HepG2 (cell line): ENCODE data around the gene BARX2. TPM values are rescaled to one million over a fixed set of nuclear protein-coding genes. Genes with fewer than 3 reads are reported as not detected.

Experiments
- ARID5B ChIP-seq: IDR thresholded peaks from 2 replicates; pipeline ENCODE4 v1.4.0; 2020; ENCODE audit warnings: mild to moderate bottlenecking, missing genetic modification reagents
- ATF7 ChIP-seq, 2 experiments: fragments of 450-650 bp in 1 of 2; sonication (generic) in 1 of 2; formaldehyde crosslinking in 1 of 2; IDR thresholded peaks; 2 replicates each; pipeline versions ENCODE4 v1.4.0 to v1.6.1; 2016 to 2020; ENCODE audit warnings: antibody characterized with exemption in 1 of 2, mild to moderate bottlenecking in 1 of 2, missing genetic modification reagents in 1 of 2
- CEBPB ChIP-seq: IDR thresholded peaks from 2 replicates; pipeline ENCODE4 v1.6.1; 2011; ENCODE audit warnings: low read depth, low read length, improper control_type of control experiment, borderline replicate concordance
- CSRNP1 ChIP-seq: sonication (generic); formaldehyde crosslinking; IDR thresholded peaks from 2 replicates; pipeline ENCODE4 v1.8.1; 2023; ENCODE audit warnings: mild to moderate bottlenecking, missing genetic modification reagents
- DPF2 ChIP-seq: sonication (generic); formaldehyde crosslinking; IDR thresholded peaks from 2 replicates; pipeline ENCODE4 v1.4.0; 2020; ENCODE audit warnings: mild to moderate bottlenecking, low read depth, missing genetic modification reagents, borderline replicate concordance
- FOXC1 ChIP-seq: sonication (generic); formaldehyde crosslinking; IDR thresholded peaks from 2 replicates; pipeline ENCODE4 v1.8.0; 2022; ENCODE audit warnings: mild to moderate bottlenecking, missing genetic modification reagents, borderline replicate concordance
- FOXJ3 ChIP-seq: sonication (generic); formaldehyde crosslinking; IDR thresholded peaks from 2 replicates; pipeline ENCODE4 v1.4.0; 2020; ENCODE audit warnings: missing genetic modification reagents, mild to moderate bottlenecking, borderline replicate concordance
- GATAD1 ChIP-seq: IDR thresholded peaks from 2 replicates; pipeline ENCODE4 v1.6.1; 2016; ENCODE audit warnings: missing genetic modification reagents, missing compliant biosample characterization
- GLI4 ChIP-seq: sonication (generic); formaldehyde crosslinking; IDR thresholded peaks from 2 replicates; pipeline ENCODE4 v1.5.1; 2020; ENCODE audit warnings: missing genetic modification reagents, mild to moderate bottlenecking, moderate library complexity, borderline replicate concordance
- HNF4A ChIP-seq: sonication (generic); formaldehyde crosslinking; IDR thresholded peaks from 2 replicates; pipeline ENCODE4 v1.4.0; 2020; ENCODE audit warnings: missing genetic modification reagents
- ISX ChIP-seq: sonication (generic); formaldehyde crosslinking; conservative IDR thresholded peaks from 2 replicates; pipeline ENCODE4 v1.5.0; 2020; ENCODE audit warnings: missing genetic modification reagents
- MED1 ChIP-seq: sonication (generic); formaldehyde crosslinking; IDR thresholded peaks from 2 replicates; pipeline ENCODE4 v1.4.0; 2020; ENCODE audit warnings: missing genetic modification reagents
- TSC22D2 ChIP-seq: sonication (generic); formaldehyde crosslinking; IDR thresholded peaks from 2 replicates; pipeline ENCODE4 v1.5.1; 2020; ENCODE audit warnings: missing genetic modification reagents, mild to moderate bottlenecking, borderline replicate concordance
- U2AF1 ChIP-seq: fragments of 200-400 bp; formaldehyde crosslinking; optimal IDR thresholded peaks from 2 replicates; pipeline ENCODE3; 2017; ENCODE audit warnings: mild to moderate bottlenecking, low read depth, low read length
- ZC3H4 ChIP-seq: sonication (generic); formaldehyde crosslinking; IDR thresholded peaks from 2 replicates; pipeline ENCODE4 v1.4.0; 2020; ENCODE audit warnings: missing genetic modification reagents, borderline replicate concordance
- ZEB1 ChIP-seq: IDR thresholded peaks from 2 replicates; pipeline ENCODE4 v1.6.1; 2012; ENCODE audit warnings: mild to moderate bottlenecking, low read depth, inconsistent platforms; ENCODE audit not compliant: insufficient replicate concordance
- ZFP36 ChIP-seq: fragments of 150-350 bp; IDR thresholded peaks from 2 replicates; pipeline ENCODE4 v1.6.1; 2018; ENCODE audit warnings: borderline replicate concordance, low read length, low read depth; ENCODE audit not compliant: partially characterized antibody
- ZMYM2 ChIP-seq: sonication (generic); formaldehyde crosslinking; IDR thresholded peaks from 2 replicates; pipeline ENCODE4 v1.8.0; 2022; ENCODE audit warnings: mild to moderate bottlenecking, missing genetic modification reagents
- ZNF18 ChIP-seq: sonication (generic); formaldehyde crosslinking; IDR thresholded peaks from 2 replicates; pipeline ENCODE4 v1.8.0; 2022; ENCODE audit warnings: mild to moderate bottlenecking, missing genetic modification reagents; ENCODE audit not compliant: insufficient replicate concordance
- ZNF225 ChIP-seq: sonication (generic); formaldehyde crosslinking; IDR thresholded peaks from 2 replicates; pipeline ENCODE4 v1.4.0; 2020; ENCODE audit warnings: mild to moderate bottlenecking, missing genetic modification reagents
- ZNF234 ChIP-seq: sonication (generic); formaldehyde crosslinking; conservative IDR thresholded peaks from 2 replicates; pipeline ENCODE4 v1.5.1; 2020; ENCODE audit warnings: mild to moderate bottlenecking, missing genetic modification reagents
- ZNF264 ChIP-seq: sonication (generic); formaldehyde crosslinking; IDR thresholded peaks from 2 replicates; pipeline ENCODE4 v1.4.0; 2020; ENCODE audit warnings: missing genetic modification reagents
- ZNF350 ChIP-seq: sonication (generic); formaldehyde crosslinking; IDR thresholded peaks from 2 replicates; pipeline ENCODE4 v1.4.0; 2020; ENCODE audit warnings: mild to moderate bottlenecking, low read depth, missing genetic modification reagents, borderline replicate concordance
- ZNF546 ChIP-seq: sonication (generic); formaldehyde crosslinking; conservative IDR thresholded peaks from 2 replicates; pipeline ENCODE4 v1.8.1; 2023; ENCODE audit warnings: mild to moderate bottlenecking, missing genetic modification reagents
- ZNF720 ChIP-seq: sonication (generic); formaldehyde crosslinking; IDR thresholded peaks from 2 replicates; pipeline ENCODE4 v1.4.0; 2020; ENCODE audit warnings: missing genetic modification reagents
- polyA plus RNA-seq, 8 experiments: library from polyadenylated mRNA; depleted of rRNA in 3 of 8; stranded (reverse) in 7 of 8; unstranded in 1 of 8; fragments of >200 nt; fragmentation: Illumina TruSeq in 4 of 8; extraction: Trizol in 4 of 8; gene quantifications; 2 replicates each; pipeline versions ENCODE4 v1.2.1 to v1.2.3, GENCODE V29; 2011 to 2016; ENCODE audit warnings: low read depth in 4 of 8, missing spikeins in 1 of 8, mixed read lengths in 1 of 8; ENCODE audit not compliant: insufficient read depth in 1 of 8
- total RNA-seq, 5 experiments: library from RNA; depleted of rRNA; stranded (reverse); fragments of >200 nt; fragmentation: Illumina TruSeq; extraction: Trizol; gene quantifications; 2 replicates each; pipeline ENCODE4 v1.2.3, GENCODE V29; 2016; ENCODE audit warnings: low read depth in 1 of 5

Gene BARX2
- total and polyA plus RNA-seq, 2 of the 13 experiments (the other 11 are each of a cell fraction or from before 2014, with no cell fraction given), result not detected

DNA sequence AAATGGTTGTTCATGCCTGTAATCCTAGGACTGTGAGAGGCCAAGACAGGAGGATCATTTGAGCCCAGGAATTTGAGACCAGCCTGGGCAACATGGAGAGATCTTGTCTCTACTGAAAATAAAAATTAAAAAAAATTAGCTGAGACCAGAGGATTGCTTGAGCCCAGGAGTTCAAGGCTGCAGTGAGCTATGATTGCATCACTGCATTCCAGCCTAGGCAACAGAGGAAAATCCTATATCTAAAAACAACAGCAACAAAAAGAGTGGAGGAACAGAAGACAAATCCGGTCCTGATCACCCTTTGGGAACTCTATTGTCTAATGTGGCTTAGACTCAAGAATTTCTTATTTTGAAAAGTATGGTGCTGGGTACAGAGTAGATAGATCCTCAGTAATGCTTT lies 17.3 kb downstream of the BARX2 start (continued):
- TF ChIP-seq GLI4 (CRISPR knock-in tag) (no peak), ATF7 (IDR thresholded peaks at IDR 0.05) (0 out of 2 replicates have a peak, but pooled peaks have one; percentile 16), ATF7 (CRISPR knock-in tag; IDR thresholded peaks at IDR 0.05) (no peak), MED1 (0 out of 2 replicates have a peak, but pooled peaks have one; percentile 14), U2AF1 (no peak), ZNF264 (no peak), ISX (no peak), ZFP36 (no peak), CEBPB (peak; percentile 90), ZNF720 (CRISPR knock-in tag) (no peak), ZNF350 (no peak), ZC3H4 (CRISPR knock-in tag) (no peak), GATAD1 (CRISPR knock-in tag) (no peak), ZNF546 (CRISPR knock-in tag) (no peak), ARID5B (CRISPR knock-in tag) (peak; percentile 61), FOXJ3 (CRISPR knock-in tag) (no peak), ZNF234 (CRISPR knock-in tag) (no peak), ZNF225 (CRISPR knock-in tag) (no peak), CSRNP1 (no peak), DPF2 (CRISPR knock-in tag) (no peak), ZEB1 (no peak), HNF4A (CRISPR knock-in tag) (peak; percentile 53), TSC22D2 (CRISPR knock-in tag) (no peak), FOXC1 (CRISPR knock-in tag) (no peak), ZMYM2 (CRISPR knock-in tag) (no peak), ZNF18 (CRISPR knock-in tag) (no peak)
